Activated effector memory CD4-positive, alpha-beta T cell treated with Interleukin-2 at 50 U/mL for 16 hours (primary cell): Measurements from ENCODE around the gene GNB3.
A peak's percentile ranks its signal among the peaks of the same experiment; 100 is the strongest.
"Not testable (repeated sequence)": the region's sequence is repeated elsewhere in the genome, so short reads cannot be mapped to it uniquely, and the experiment has no call there.

ENCODE experiments used
- DNase-seq: peaks from one replicate; pipeline ENCODE4 v3.0.0-alpha.2; 2020

The GNB3 gene

GRCh38 chr12:6886206-6886999, 45.7 kb downstream of the GNB3 start:
- DNase-seq = not testable (repeated sequence)

GRCh38 chr12:6887460-6887859, 46.7 kb downstream of the GNB3 start:
- DNase-seq = no peak

- DNase-seq = no peak
These were observed 47.6 kb downstream of the GNB3 start for GRCh38 chr12:6888360-6888759.

- DNase-seq = not testable (repeated sequence)
These were observed 48.1 kb downstream of the GNB3 start for GRCh38 chr12:6888794-6889193.

- DNase-seq = not testable (repeated sequence)
These were observed 49.2 kb downstream of the GNB3 start for GRCh38 chr12:6889775-6890573.

GRCh38 chr12:6890789-6891645, 50.3 kb downstream of the GNB3 start:
- peak; percentile 98 for DNase-seq

GRCh38 chr12:6891646-6892001, 50.9 kb downstream of the GNB3 start:
- no peak for DNase-seq

- DNase-seq = not testable (repeated sequence)
These were observed 52.0 kb downstream of the GNB3 start for GRCh38 chr12:6892683-6893082.

- DNase-seq = no peak
These were observed 53.6 kb downstream of the GNB3 start for GRCh38 chr12:6894321-6894720.
